Measurements from ENCODE around the gene ARL5A.

DNA sequence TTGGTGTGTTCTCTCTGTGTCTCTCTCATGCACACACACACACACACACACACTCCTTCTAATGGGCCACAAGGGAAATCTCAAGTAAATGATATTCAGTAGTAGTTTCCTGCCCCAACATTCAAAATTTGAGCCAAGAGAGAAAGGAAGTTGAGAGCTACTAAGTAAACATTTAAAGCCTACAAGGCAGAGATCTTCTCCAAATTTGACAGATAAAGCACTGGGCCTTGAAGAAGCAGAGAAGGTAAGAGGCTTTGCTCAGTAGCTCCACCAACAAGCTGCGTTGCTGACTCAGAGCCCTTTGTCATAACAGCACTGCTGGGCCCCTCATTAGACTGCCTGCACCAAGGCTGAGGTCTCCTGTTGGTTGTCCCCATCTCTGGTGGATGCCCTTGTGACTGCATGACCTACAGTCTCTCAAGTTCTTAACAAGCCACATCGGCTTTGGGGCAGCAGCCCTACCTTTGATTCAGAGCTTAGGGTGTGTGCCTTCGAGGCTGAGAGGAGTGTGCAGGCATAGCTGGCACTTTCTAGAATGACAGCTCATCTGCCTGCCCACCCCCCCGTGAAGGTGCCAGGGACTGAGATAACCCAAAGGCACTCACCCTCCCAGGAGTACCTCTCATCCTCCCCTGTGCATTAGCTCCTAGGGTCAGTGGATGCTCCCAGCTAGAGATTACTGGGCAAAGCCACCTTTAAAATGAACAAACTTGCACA lies 61.6 kb downstream of the ARL5A start:
- TF ChIP-seq, protein P1, sequence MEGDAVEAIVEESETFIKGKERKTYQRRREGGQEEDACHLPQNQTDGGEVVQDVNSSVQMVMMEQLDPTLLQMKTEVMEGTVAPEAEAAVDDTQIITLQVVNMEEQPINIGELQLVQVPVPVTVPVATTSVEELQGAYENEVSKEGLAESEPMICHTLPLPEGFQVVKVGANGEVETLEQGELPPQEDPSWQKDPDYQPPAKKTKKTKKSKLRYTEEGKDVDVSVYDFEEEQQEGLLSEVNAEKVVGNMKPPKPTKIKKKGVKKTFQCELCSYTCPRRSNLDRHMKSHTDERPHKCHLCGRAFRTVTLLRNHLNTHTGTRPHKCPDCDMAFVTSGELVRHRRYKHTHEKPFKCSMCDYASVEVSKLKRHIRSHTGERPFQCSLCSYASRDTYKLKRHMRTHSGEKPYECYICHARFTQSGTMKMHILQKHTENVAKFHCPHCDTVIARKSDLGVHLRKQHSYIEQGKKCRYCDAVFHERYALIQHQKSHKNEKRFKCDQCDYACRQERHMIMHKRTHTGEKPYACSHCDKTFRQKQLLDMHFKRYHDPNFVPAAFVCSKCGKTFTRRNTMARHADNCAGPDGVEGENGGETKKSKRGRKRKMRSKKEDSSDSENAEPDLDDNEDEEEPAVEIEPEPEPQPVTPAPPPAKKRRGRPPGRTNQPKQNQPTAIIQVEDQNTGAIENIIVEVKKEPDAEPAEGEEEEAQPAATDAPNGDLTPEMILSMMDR (IDR thresholded peaks at IDR 0.05), result no peak
- no peak for TF ChIP-seq POLR2A (IDR thresholded peaks at IDR 0.05)

Data from adrenal gland (tissue), 5 donors.